OCI-LY1 (cell line): ENCODE data around the gene MYL6B.

Experiments
- CTCF ChIP-seq: fragments of 200-600 bp; sonication (generic), shearing (Covaris generic); IDR thresholded peaks from 2 replicates; pipeline ENCODE4 v1.5.1; 2017; ENCODE audit warnings: mild to moderate bottlenecking, antibody characterized with exemption, low read length, moderate library complexity, mixed read lengths
- EZH2 ChIP-seq: fragments of 200-600 bp; sonication (generic), shearing (Covaris generic); IDR thresholded peaks from 2 replicates; pipeline ENCODE4 v1.8.0; 2017; ENCODE audit warnings: borderline replicate concordance, mixed run types, mild to moderate bottlenecking, antibody characterized with exemption, low read length, moderate library complexity, mixed read lengths

GRCh38 chr12:56161690-56162351 is 9.4 kb downstream of the MYL6B start:
- TF ChIP-seq CTCF (no peak), EZH2 (no peak)
